K562 (cell line): Measurements from ENCODE around the gene SERTAD3. TPM values are rescaled to one million over a fixed set of nuclear protein-coding genes. Genes with fewer than 3 reads are reported as not detected.
A peak's percentile ranks its signal among the peaks of the same experiment; 100 is the strongest.

ENCODE experiments used
- CBFA2T3 ChIP-seq: fragments of 450-650 bp; IDR thresholded peaks from 2 replicates; pipeline ENCODE4 v1.6.1; 2017
- IRF1 ChIP-seq: sonication (generic); formaldehyde crosslinking; IDR thresholded peaks from 2 replicates; pipeline ENCODE4 v1.8.0; 2022; ENCODE audit warnings: missing genetic modification reagents, mild to moderate bottlenecking, borderline replicate concordance
- MTA1 ChIP-seq: fragments of 450-650 bp; IDR thresholded peaks from 2 replicates; pipeline ENCODE4 v1.6.1; 2017; ENCODE audit warnings: borderline replicate concordance
- RBM34 ChIP-seq: fragments of 200-400 bp; formaldehyde crosslinking; IDR thresholded peaks from 2 replicates; pipeline ENCODE4 v1.6.1; 2018; ENCODE audit warnings: low read length, borderline replicate concordance; ENCODE audit not compliant: insufficient read depth
- TARDBP ChIP-seq: fragments of 450-650 bp; IDR thresholded peaks from 2 replicates; pipeline ENCODE4 v1.6.1; 2016
- TBL1XR1 ChIP-seq, 2 experiments: IDR thresholded peaks; 2 replicates each; pipeline ENCODE4 v1.6.1; 2012; ENCODE audit warnings: improper control_type of control experiment in 2 of 2, low read length in 2 of 2, mild to moderate bottlenecking in 1 of 2
- ZNF224 ChIP-seq: sonication (generic); formaldehyde crosslinking; IDR thresholded peaks from 2 replicates; pipeline ENCODE4 v1.8.0; 2022; ENCODE audit warnings: mild to moderate bottlenecking, missing genetic modification reagents
- ZNF696 ChIP-seq: fragments of 250-450 bp; sonication (Bioruptor Pico); conservative IDR thresholded peaks from 2 replicates; pipeline ENCODE4 v1.4.0; 2020; ENCODE audit warnings: mild to moderate bottlenecking, moderate library complexity
- polyA plus RNA-seq, 8 experiments: library from polyadenylated mRNA; depleted of rRNA in 4 of 8; stranded (reverse) in 5 of 8; unstranded in 3 of 8; fragments of >200 nt; fragmentation: Nextera tagmentation in 2 of 8; fragmentation: Illumina TruSeq in 1 of 8; extraction: Ambion mirVana in 2 of 8; extraction: Trizol in 1 of 8; gene quantifications; 2 replicates each; pipeline versions ENCODE4 v1.2.1 to v1.2.3, GENCODE V29; 2011 to 2014; ENCODE audit warnings: inconsistent platforms in 1 of 8, missing spikeins in 1 of 8
- total RNA-seq, 7 experiments: library from RNA; depleted of rRNA in 6 of 7; stranded (reverse); fragments of >200 nt in 6 of 7; fragmentation: Illumina TruSeq in 2 of 7; extraction: Trizol in 2 of 7; gene quantifications; 2 replicates each; pipeline versions ENCODE4 v1.2.1 to v1.2.3, GENCODE V29; 2011 to 2021; ENCODE audit warnings: low replicate concordance in 1 of 7
- TF ChIP-seq, protein P1 (sequence below): fragments of 250-450 bp; sonication (Bioruptor Pico); IDR thresholded peaks from 2 replicates; pipeline ENCODE4 v1.4.0; 2020

SERTAD3 gene
- total and polyA plus RNA-seq, 9 of the 15 experiments (the other 6 are each of a cell fraction or from before 2014, with no cell fraction given) = 5.4 to 28.9 (median 17.5) TPM

GRCh38 chr19:40466219-40466984 lies 22.3 kb upstream of the SERTAD3 start (continued):
- TF ChIP-seq, protein P1, sequence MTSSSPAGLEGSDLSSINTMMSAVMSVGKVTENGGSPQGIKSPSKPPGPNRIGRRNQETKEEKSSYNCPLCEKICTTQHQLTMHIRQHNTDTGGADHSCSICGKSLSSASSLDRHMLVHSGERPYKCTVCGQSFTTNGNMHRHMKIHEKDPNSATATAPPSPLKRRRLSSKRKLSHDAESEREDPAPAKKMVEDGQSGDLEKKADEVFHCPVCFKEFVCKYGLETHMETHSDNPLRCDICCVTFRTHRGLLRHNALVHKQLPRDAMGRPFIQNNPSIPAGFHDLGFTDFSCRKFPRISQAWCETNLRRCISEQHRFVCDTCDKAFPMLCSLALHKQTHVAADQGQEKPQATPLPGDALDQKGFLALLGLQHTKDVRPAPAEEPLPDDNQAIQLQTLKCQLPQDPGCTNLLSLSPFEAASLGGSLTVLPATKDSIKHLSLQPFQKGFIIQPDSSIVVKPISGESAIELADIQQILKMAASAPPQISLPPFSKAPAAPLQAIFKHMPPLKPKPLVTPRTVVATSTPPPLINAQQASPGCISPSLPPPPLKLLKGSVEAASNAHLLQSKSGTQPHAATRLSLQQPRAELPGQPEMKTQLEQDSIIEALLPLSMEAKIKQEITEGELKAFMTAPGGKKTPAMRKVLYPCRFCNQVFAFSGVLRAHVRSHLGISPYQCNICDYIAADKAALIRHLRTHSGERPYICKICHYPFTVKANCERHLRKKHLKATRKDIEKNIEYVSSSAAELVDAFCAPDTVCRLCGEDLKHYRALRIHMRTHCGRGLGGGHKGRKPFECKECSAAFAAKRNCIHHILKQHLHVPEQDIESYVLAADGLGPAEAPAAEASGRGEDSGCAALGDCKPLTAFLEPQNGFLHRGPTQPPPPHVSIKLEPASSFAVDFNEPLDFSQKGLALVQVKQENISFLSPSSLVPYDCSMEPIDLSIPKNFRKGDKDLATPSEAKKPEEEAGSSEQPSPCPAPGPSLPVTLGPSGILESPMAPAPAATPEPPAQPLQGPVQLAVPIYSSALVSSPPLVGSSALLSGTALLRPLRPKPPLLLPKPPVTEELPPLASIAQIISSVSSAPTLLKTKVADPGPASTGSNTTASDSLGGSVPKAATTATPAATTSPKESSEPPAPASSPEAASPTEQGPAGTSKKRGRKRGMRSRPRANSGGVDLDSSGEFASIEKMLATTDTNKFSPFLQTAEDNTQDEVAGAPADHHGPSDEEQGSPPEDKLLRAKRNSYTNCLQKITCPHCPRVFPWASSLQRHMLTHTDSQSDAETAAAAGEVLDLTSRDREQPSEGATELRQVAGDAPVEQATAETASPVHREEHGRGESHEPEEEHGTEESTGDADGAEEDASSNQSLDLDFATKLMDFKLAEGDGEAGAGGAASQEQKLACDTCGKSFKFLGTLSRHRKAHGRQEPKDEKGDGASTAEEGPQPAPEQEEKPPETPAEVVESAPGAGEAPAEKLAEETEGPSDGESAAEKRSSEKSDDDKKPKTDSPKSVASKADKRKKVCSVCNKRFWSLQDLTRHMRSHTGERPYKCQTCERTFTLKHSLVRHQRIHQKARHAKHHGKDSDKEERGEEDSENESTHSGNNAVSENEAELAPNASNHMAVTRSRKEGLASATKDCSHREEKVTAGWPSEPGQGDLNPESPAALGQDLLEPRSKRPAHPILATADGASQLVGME (CRISPR knock-in tag) = peak; percentile 77; the same call in 1 of the 2 replicates
- TF ChIP-seq RBM34 (no peak), CBFA2T3 (peak; percentile 17; the same call in 1 of the 2 replicates), IRF1 (CRISPR knock-in tag) (no peak), ZNF696 (no peak), ZNF224 (0 out of 2 replicates have a peak, but pooled peaks have one; percentile 16), MTA1 (peak; percentile 66), TBL1XR1 (IDR thresholded peaks at IDR 0.05; ENCODE audit: low read length in 2 of 2) (no peak), TARDBP (no peak)
